ENCODE data around the gene WNT2. TPM values are rescaled to one million over a fixed set of nuclear protein-coding genes. Genes with fewer than 3 reads are reported as not detected.
"Not testable (repeated sequence)": the region's sequence is repeated elsewhere in the genome, so short reads cannot be mapped to it uniquely, and the experiment has no call there.

The WNT2 gene
- total RNA-seq, 1 donor from 2014 or later = not detected

DNA sequence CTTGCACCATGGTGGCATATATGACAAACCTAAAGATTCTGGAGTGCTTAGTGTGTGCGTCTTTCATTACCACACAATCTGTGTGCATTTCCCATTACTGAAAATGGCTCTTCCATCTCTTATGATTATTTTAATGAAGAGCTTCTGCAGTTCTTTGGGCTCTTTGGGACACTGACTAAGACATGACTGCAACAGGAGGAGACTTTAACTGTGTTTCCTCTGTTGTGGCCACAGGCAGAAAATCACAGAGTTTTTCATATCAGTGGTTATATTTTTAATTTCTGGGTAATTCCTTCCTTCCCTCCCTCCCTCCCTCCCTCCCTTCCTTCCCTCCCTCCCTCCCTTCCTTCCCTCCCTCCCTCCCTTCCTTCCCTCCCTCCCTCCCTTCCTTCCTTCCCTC lies 58.1 kb downstream of the WNT2 start:
- intact Hi-C loops (cut with micrococcal nuclease) = no loop called here

GRCh38 chr7:117262546-117262945 lies 60.3 kb downstream of the WNT2 start:
- intact Hi-C loops (cut with micrococcal nuclease) = no loop called here

DNA sequence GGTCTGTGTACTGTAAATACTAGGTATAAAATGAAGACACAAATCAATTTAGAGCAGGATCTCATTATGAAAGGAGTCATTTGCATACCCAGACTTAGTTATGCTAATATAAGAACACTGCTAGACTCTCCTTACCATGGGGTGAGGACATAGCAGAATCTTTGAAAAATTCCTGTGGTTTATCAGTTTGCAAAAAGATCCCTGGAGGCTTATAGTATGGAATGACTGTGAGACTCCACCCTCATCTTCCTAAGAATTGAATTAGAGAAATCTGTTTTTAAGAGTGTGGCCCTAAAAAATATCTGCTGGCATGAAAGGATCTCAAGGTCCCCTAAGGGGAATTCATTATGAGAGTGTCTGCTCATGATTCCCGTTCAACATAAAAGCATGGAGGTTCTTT lies 63.2 kb downstream of the WNT2 start:
- intact Hi-C loops (cut with micrococcal nuclease) = no loop called here

DNA sequence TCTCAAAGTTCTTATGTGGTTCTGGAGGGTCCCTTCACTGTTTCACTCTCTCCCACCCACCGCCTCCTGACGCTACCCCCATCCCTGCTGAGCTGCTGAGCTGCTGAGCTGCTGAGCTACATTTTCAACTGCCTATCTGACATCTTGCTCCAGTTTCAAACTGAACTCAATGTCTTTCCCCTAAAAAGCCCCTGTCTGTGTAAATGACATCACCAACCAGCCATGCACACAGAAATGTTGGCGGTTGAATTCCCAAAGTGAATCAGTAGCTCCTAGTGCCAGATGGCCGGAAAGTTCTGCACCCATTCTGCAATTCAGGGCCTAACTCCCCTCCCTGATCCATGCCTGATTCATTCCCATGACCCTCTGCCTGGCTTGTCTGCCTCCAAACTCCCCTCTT lies 71.2 kb downstream of the WNT2 start:
- intact Hi-C loops (cut with micrococcal nuclease) = no loop called here

- intact Hi-C loops (cut with micrococcal nuclease) = no loop called here
Observed at GRCh38 chr7:117250801-117251200, 72.1 kb downstream of the WNT2 start.

DNA sequence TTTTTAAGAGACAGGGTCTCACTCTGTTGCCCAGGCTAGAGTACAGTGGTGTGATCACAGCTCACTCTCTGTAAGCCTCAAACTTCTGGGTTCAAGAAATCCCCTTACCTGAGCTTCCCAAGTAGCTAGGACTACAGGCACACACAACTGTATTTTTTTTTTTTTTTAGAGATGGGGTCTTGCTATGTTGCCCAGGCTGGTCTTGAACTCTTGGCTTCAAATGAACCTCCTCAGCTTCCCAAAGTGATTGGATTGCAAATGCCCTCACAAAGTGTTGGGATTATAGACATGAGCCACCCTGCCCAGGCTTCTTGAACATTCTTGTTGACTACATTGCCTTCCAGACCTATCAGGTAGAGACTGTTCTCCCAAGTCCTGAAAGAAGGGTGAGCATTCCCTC lies 72.6 kb downstream of the WNT2 start:
- intact Hi-C loops (cut with micrococcal nuclease) = no loop called here

DNA sequence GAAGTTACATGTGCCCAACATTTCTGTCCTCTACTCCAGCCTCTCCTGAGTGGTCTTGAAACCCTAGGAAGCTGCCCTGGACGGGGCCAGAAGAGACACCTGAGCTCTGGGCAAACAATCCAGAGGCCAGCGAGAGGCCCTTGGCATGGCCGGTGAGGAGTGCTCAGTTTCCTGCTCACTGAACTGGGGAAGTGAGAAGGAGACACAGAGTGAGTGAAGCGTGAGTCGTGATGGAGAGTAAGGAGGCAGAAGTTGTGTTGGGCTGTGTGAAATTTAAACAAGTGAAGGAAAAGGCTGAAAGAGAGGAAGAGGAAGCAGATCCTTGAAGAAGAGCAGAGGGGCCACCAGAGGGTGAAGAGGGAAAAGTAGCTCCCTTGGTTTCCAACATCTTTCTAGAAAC lies 73.2 kb downstream of the WNT2 start:
- intact Hi-C loops (cut with micrococcal nuclease) = no loop called here

GRCh38 chr7:117248829-117249228 lies 74.0 kb downstream of the WNT2 start:
- intact Hi-C loops (cut with micrococcal nuclease) = no loop called here

- intact Hi-C loops (cut with micrococcal nuclease) = no loop called here
Observed at GRCh38 chr7:117247809-117248208, 75.0 kb downstream of the WNT2 start.

GRCh38 chr7:117245703-117246102 lies 77.2 kb downstream of the WNT2 start:
- intact Hi-C loops (cut with micrococcal nuclease) = not testable (repeated sequence)

DNA sequence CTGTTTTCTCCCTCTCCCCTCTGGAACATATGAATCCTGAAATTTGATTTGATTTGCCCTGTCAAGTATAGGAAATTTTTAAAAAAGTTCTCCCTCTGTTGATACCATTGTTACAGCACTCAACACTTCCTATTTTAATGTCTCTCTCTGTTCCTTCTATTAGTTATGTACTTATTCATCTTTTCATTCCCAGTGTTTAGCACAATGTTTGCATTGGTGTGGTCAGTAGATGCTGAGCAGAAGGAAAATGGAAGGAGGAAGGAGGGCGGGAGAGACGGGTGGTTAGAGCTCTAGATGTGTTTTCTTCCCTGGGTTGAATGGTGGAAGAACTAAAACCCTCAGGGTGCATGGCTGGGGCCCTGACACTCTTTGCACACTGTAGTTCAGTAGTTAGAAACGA lies 79.5 kb downstream of the WNT2 start:
- intact Hi-C loops (cut with micrococcal nuclease) = no loop called here

DNA sequence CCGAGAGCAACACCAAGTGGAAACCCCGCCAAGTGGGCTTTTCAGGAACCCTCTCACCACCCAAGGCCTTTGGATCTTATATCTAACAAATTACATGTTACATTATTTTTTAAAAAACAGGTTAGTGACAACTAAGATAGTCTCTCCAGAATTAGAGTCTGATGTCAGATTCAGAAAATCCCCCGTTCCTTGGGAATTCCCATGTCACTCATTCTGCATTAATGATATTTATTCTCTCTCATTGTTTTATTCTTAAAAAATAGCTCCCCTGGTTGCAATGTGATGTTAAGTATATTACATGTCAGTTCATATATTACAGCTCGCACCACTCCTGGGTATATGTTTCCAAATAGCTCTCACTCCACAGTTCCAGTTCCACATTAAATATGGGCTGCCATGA lies 81.8 kb downstream of the WNT2 start:
- intact Hi-C loops (cut with micrococcal nuclease) = no loop called here

- intact Hi-C loops (cut with micrococcal nuclease) = no loop called here
Observed at GRCh38 chr7:117238937-117239336, 83.9 kb downstream of the WNT2 start.

GRCh38 chr7:117238472-117238871 lies 84.4 kb downstream of the WNT2 start:
- intact Hi-C loops (cut with micrococcal nuclease) = no loop called here

DNA sequence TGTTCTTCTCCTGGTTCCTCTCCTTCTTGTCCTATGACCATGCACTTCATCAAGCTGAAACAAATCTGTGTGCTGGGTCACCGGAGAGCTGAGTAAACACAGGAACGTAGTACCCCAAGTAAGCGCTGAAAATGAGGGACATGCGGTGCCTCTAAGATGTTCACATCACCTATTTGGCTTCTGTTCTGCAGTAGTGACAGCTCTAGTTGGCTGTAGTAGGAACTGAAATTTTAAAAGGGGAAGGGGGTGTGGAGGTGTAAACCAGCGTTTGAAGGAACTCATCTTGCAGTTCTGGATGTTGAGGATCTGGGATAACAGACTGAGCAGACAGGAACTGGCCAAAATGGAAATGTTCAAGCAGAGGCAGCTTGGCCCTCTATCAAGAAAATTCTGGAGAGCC lies 85.2 kb downstream of the WNT2 start:
- intact Hi-C loops (cut with micrococcal nuclease) = no loop called here

DNA sequence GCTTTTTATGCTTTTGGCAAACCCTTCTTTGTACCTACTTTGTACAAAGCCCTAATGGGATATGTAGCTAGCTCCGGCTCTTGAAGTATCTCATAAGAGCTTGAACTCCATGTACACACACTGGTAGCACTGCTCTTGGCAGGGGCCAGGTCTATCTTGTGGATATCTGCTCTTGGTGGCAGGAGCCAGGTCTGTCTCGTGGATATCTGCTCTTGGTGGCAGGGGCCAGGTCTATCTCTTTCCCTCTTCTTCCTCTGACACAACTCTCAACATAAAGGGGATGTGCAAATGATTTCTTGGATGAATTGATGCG lies 91.9 kb downstream of the WNT2 start:
- intact Hi-C loops (cut with micrococcal nuclease) = no loop called here

DNA sequence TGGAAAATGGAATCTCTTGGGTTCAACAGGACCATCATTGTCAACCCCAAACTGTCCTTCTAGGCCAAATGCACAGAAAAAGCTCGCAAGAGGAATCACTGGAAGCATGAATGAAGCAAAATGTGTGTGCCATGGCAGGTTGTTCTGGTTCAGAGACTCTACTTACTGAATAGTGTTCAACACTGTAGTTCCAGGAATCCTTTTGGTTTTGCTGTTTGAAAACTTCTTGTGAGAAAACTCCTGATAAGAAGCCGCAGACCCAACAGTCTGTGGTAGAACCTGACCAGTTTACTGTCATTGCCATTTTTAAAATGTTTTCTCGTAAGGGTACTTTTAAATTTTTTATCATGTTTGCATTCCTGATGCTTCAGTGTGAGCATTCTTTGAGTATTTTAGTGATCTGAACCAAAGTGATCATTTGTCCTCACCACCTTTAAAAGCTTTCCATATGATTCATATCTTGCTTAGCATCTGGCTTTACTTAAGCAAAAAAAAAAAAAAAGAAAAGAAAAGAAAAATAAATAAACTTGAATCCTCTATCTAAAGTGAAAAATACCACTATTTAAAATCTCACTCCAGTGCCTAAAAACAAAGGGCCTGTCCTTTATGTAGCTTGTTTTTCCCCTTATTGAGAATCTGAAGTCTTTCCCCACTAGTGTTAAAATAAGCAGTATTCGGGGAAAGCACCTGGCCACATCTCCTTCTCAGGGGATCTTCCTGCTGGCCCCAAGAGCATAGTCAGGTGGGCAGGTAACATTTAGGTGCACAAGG lies 92.4 kb downstream of the WNT2 start:
- intact Hi-C loops (cut with micrococcal nuclease) = no loop called here

DNA sequence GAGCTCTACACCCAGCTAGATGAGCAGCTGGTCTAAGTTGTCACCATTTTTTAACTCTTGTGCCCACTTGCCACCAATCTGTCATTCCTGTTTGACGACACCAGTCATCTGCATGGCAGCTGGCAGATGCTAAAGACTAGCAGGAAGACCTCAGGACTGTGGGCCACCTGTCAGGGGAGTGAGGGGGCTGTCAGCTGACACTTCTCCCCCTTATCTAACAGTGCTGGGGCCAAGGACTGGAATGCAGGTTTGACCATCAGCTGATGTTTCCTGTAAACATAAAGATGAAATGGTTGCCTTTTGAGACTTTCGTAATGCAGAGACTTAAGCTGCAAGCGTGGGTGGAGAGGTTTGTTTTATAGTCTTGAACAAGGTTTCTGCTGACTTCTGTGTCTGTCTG lies 93.5 kb downstream of the WNT2 start:
- intact Hi-C loops (cut with micrococcal nuclease) = no loop called here

GRCh38 chr7:117227091-117227490 lies 95.8 kb downstream of the WNT2 start:
- intact Hi-C loops (cut with micrococcal nuclease) = no loop called here

GRCh38 chr7:117225536-117225935 lies 97.3 kb downstream of the WNT2 start:
- intact Hi-C loops (cut with micrococcal nuclease) = no loop called here

Measured in T-helper 2 cell treated with Interferon-gamma antibody and Interleukin-4, amounts not matched to agents 100 ng/mL and 5 ng/mL, for 36 hours (primary cell).